Peyer's patch (tissue), 4 donors: ENCODE data around the gene KCNQ5.

Experiments
- CTCF ChIP-seq, 6 experiments: fragments of 450-650 bp in 4 of 6; fragments of 200-600 bp in 2 of 6; sonication (generic) in 1 of 6; IDR thresholded peaks; one replicate each; pipeline ENCODE4 v1.5.1; 2017 to 2019; ENCODE audit warnings: antibody characterized with exemption in 6 of 6, mild to moderate bottlenecking in 3 of 6, moderate library complexity in 1 of 6
- POLR2A ChIP-seq, 2 donors: fragments of 450-650 bp; IDR thresholded peaks; one replicate each; pipeline ENCODE4 v1.5.1; 2017; ENCODE audit warnings: antibody characterized with exemption in 2 of 2, mild to moderate bottlenecking in 2 of 2, moderate library complexity in 2 of 2

- no peak for TF ChIP-seq CTCF (IDR thresholded peaks at IDR 0.05)
- TF ChIP-seq POLR2A (IDR thresholded peaks at IDR 0.05): no peak
Measured at GRCh38 chr6:72835749-72836148, 213.9 kb downstream of the KCNQ5 start.
